HCEC 1CT (cell line): ENCODE measurements around the gene PIP5K1C.
"Not testable (repeated sequence)": the region's sequence is repeated elsewhere in the genome, so short reads cannot be mapped to it uniquely, and the experiment has no call there.

Experiments used
- DNase-seq: peaks from one replicate; pipeline ENCODE4 v3.0.0-alpha.2; 2017

PIP5K1C gene

GRCh38 chr19:3658870-3659745 lies 41.2 kb downstream of the PIP5K1C start:
- DNase-seq: no peak

GRCh38 chr19:3658004-3658869 lies 42.0 kb downstream of the PIP5K1C start:
- no peak for DNase-seq

- DNase-seq: no peak
These were observed 42.9 kb downstream of the PIP5K1C start for GRCh38 chr19:3657395-3657769.

- DNase-seq: no peak
These were observed 43.4 kb downstream of the PIP5K1C start for GRCh38 chr19:3656747-3657394.

GRCh38 chr19:3656073-3656746 lies 44.1 kb downstream of the PIP5K1C start:
- peak; percentile 5 for DNase-seq

GRCh38 chr19:3655402-3656072 lies 44.7 kb downstream of the PIP5K1C start:
- DNase-seq: peak; percentile 97

GRCh38 chr19:3653865-3654513 lies 46.3 kb downstream of the PIP5K1C start:
- DNase-seq: no peak

- DNase-seq: no peak
These were observed 47.0 kb downstream of the PIP5K1C start for GRCh38 chr19:3653081-3653795.

- no peak for DNase-seq
These were observed 47.8 kb downstream of the PIP5K1C start for GRCh38 chr19:3652422-3652821.

GRCh38 chr19:3651684-3652083 lies 48.6 kb downstream of the PIP5K1C start:
- DNase-seq: no peak

GRCh38 chr19:3649888-3650287 lies 50.4 kb downstream of the PIP5K1C start:
- no peak for DNase-seq

GRCh38 chr19:3648037-3648905 lies 52.0 kb downstream of the PIP5K1C start:
- no peak for DNase-seq

- DNase-seq: not testable (repeated sequence)
These were observed 53.2 kb downstream of the PIP5K1C start for GRCh38 chr19:3647102-3647501.

GRCh38 chr19:3646336-3647092 lies 53.8 kb downstream of the PIP5K1C start:
- DNase-seq: no peak

- DNase-seq: no peak
These were observed 54.5 kb downstream of the PIP5K1C start for GRCh38 chr19:3645726-3646125.

GRCh38 chr19:3645067-3645396 lies 55.2 kb downstream of the PIP5K1C start:
- no peak for DNase-seq

- DNase-seq: no peak
These were observed 55.8 kb downstream of the PIP5K1C start for GRCh38 chr19:3644351-3645066.

- no peak for DNase-seq
These were observed 56.5 kb downstream of the PIP5K1C start for GRCh38 chr19:3643674-3644313.
